Heart left ventricle (tissue), 13 donors: ENCODE measurements around the gene VCL.

Experiments
- POLR2A ChIP-seq, 2 donors: fragments of 450-650 bp; IDR thresholded peaks; one replicate each; pipeline ENCODE4 v1.6.1; 2017; ENCODE audit warnings: antibody characterized with exemption in 2 of 2, mild to moderate bottlenecking in 2 of 2, moderate library complexity in 2 of 2
- TF ChIP-seq, protein P1 (sequence below), 12 donors: fragments of 200-600 bp; sonication (generic) in 4 of 12; IDR thresholded peaks; one replicate each; pipeline versions ENCODE4 v1.5.0 to v1.8.0; 2018 to 2022; ENCODE audit warnings: antibody characterized with exemption in 12 of 12, mild to moderate bottlenecking in 5 of 12
- donor health status: ischemic (EF 13 %, LVEDD 7.1; RV severe dilation, severe dysfunction).
- donor health status: DM: no; HTN: yes; CAD: no.
- donor health status: DM: no; HTN: no; CAD: no.
- donor health status: ischemic (EF 25% LVEDD 6.9; RV normal size, moderate dysfunction).
- donor health status: ischemic (EF 25% LVEDD 5.7; RV mildly dilated, moderate dysfunction).
- donor health status: ischemic (EF 35%, LVEDD 5.7; RV mildly dilated, moderate dysfunction).
- donor health status: nonischemic (EF 11% LVEDD 7.7; RV severe dilation, severe dysfunction).
- donor health status: DM: yes; HTN: yes; CAD: no.
- donor health status: PGD.
- donor health status: ischemic (EF 29% LVEDD 5.4; RV normal size, mild dysfunction).
- donor health status: nonischemic (EF 23%, LVEDD 6.1; RV moderate dilation, normal function).

DNA sequence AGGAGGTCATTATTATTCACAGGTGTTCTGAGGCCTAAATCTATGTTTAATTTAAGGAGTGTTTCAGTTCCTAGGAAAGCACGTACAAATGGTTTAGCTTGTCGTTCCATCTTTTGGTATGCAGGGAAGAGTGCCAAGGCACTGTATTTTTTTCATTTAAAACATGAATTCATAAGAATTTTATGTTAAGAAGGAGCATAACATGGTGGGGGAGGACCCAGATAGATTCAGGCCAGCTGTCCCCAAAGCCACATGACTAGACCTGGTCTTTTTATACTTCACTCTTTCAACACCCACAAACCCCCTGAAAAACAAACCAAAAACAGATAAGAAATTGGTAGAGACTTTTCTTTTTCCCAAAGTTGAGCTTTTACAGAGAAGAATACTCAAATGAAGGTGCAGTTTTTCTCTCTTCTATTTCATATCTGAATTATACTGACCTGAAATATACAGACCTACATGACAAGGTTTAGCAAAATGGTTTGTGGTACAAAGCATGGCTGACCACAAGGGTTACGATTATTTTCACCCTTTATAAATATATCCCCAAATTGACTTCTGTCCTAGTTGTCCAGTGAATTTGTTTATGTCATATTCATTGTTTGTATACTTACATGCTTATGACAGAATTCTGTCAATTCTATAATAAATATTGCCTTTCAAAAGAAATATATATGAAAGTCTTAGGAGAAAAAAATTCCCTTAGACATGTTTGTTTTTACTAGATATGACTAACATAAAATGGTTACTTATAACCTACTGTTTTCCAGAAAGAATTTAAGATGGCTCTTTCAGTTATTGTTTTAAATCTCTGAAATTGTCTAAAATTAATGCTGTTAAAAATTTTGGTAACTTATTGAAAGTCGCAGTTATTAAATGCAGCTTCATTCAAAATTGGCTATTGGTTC is 81.4 kb downstream of the VCL start:
- TF ChIP-seq POLR2A (IDR thresholded peaks at IDR 0.05): no peak
- TF ChIP-seq, protein P1, sequence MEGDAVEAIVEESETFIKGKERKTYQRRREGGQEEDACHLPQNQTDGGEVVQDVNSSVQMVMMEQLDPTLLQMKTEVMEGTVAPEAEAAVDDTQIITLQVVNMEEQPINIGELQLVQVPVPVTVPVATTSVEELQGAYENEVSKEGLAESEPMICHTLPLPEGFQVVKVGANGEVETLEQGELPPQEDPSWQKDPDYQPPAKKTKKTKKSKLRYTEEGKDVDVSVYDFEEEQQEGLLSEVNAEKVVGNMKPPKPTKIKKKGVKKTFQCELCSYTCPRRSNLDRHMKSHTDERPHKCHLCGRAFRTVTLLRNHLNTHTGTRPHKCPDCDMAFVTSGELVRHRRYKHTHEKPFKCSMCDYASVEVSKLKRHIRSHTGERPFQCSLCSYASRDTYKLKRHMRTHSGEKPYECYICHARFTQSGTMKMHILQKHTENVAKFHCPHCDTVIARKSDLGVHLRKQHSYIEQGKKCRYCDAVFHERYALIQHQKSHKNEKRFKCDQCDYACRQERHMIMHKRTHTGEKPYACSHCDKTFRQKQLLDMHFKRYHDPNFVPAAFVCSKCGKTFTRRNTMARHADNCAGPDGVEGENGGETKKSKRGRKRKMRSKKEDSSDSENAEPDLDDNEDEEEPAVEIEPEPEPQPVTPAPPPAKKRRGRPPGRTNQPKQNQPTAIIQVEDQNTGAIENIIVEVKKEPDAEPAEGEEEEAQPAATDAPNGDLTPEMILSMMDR (IDR thresholded peaks at IDR 0.05): no peak
